Ureter (tissue), 1 donor: ENCODE data around the gene COL6A5. TPM values are rescaled to one million over a fixed set of nuclear protein-coding genes. Genes with fewer than 3 reads are reported as not detected.
"Not testable (repeated sequence)": the region's sequence is repeated elsewhere in the genome, so short reads cannot be mapped to it uniquely, and the experiment has no call there.

Source experiments
- DNase-seq: peaks from one replicate; pipeline ENCODE4 v3.0.0-alpha.2; 2020; ENCODE audit warnings: low spot score
- total RNA-seq: library from RNA; stranded (reverse); gene quantifications from one replicate; pipeline ENCODE4 v1.2.4, GENCODE V29; 2023
- donor health status: DM: yes; HTN: yes; CAD: no.

COL6A5 gene
- total RNA-seq: not detected

- no peak for DNase-seq
Measured at GRCh38 chr3:130345487-130346079, at the start of gene COL6A5. Gene COL6A5, plus strand, starts transcription at chr3:130345672. Its CDS starts 27,967 bp downstream, at chr3:130373639.

GRCh38 chr3:130299531-130299930, 45.9 kb upstream of the COL6A5 start:
- DNase-seq: no peak

GRCh38 chr3:130300888-130301287, 44.6 kb upstream of the COL6A5 start:
- DNase-seq: no peak

GRCh38 chr3:130310109-130310508, 35.4 kb upstream of the COL6A5 start:
- no peak for DNase-seq

GRCh38 chr3:130312374-130312773, 33.1 kb upstream of the COL6A5 start:
- DNase-seq: no peak

GRCh38 chr3:130316169-130316568, 29.3 kb upstream of the COL6A5 start:
- no peak for DNase-seq

GRCh38 chr3:130323503-130323902, 22.0 kb upstream of the COL6A5 start:
- no peak for DNase-seq

- DNase-seq: no peak
Measured at GRCh38 chr3:130340766-130341165, 4.7 kb upstream of the COL6A5 start.

- no peak for DNase-seq
Measured at GRCh38 chr3:130341388-130341787, 4.1 kb upstream of the COL6A5 start.

GRCh38 chr3:130341882-130342281, 3.6 kb upstream of the COL6A5 start:
- DNase-seq: no peak

- no peak for DNase-seq
Measured at GRCh38 chr3:130342821-130343661, 2.4 kb upstream of the COL6A5 start.

- DNase-seq: not testable (repeated sequence)
Measured at GRCh38 chr3:130348258-130348657, 2.8 kb downstream of the COL6A5 start.

GRCh38 chr3:130354430-130354829, 9.0 kb downstream of the COL6A5 start:
- no peak for DNase-seq

GRCh38 chr3:130374033-130374432, 28.6 kb downstream of the COL6A5 start:
- DNase-seq: no peak

GRCh38 chr3:130374908-130375307, 29.4 kb downstream of the COL6A5 start:
- DNase-seq: no peak

- no peak for DNase-seq
Measured at GRCh38 chr3:130377960-130378676, 32.6 kb downstream of the COL6A5 start.

- no peak for DNase-seq
Measured at GRCh38 chr3:130378677-130379191, 33.3 kb downstream of the COL6A5 start.

GRCh38 chr3:130379274-130379673, 33.8 kb downstream of the COL6A5 start:
- no peak for DNase-seq

- no peak for DNase-seq
Measured at GRCh38 chr3:130380398-130380797, 34.9 kb downstream of the COL6A5 start.

GRCh38 chr3:130383424-130383823, 38.0 kb downstream of the COL6A5 start:
- no peak for DNase-seq

- DNase-seq: no peak
Measured at GRCh38 chr3:130384476-130385025, 39.1 kb downstream of the COL6A5 start.

GRCh38 chr3:130386604-130387263, 41.3 kb downstream of the COL6A5 start:
- no peak for DNase-seq
